Right cardiac atrium (tissue), 5 donors: ENCODE data around the gene EDC3. TPM values are rescaled to one million over a fixed set of nuclear protein-coding genes. Genes with fewer than 3 reads are reported as not detected.
"Not testable (repeated sequence)": the region's sequence is repeated elsewhere in the genome, so short reads cannot be mapped to it uniquely, and the experiment has no call there.

Source experiments
- ATAC-seq, 2 donors: fragments of 200-7000 bp; cut with Tn5 transposase; one replicate each; pipeline versions ENCODE4 v1.8.0 to v1.9.1; 2020; ENCODE audit warnings: moderate library complexity in 2 of 2, mild to moderate bottlenecking in 1 of 2
- DNase-seq, 3 donors: peaks; one replicate each; pipeline ENCODE4 v3.0.0-alpha.2; 2020
- H3K27ac ChIP-seq: one replicate; pipeline ENCODE4 v1.5.1; 2013; ENCODE audit warnings: mild to moderate bottlenecking, low read length, control low read depth, moderate library complexity
- H3K27me3 ChIP-seq: one replicate; pipeline ENCODE4 v1.6.1; 2013; ENCODE audit not compliant: control insufficient read depth, insufficient read depth
- H3K4me1 ChIP-seq: one replicate; pipeline ENCODE4 v1.6.1; 2013; ENCODE audit warnings: low read length; ENCODE audit not compliant: control insufficient read depth, insufficient read depth
- H3K4me3 ChIP-seq: one replicate; pipeline ENCODE4 v1.5.1; 2013; ENCODE audit warnings: low read length, control low read depth
- H3K9me3 ChIP-seq: one replicate; pipeline ENCODE4 v1.6.1; 2013; ENCODE audit warnings: low read length; ENCODE audit not compliant: control insufficient read depth
- WGBS: extraction: QIAGEN DNeasy Blood & Tissue Kit; methylation state at CpG from one replicate; pipeline ENCODE4 v1.1.7; 2013; 5-methylcytosine and 5-hydroxymethylcytosine counted together
- intact Hi-C, 4 donors: fragments of 100-400 bp; cut with DNase I; formaldehyde crosslinking; loops; one replicate each; pipeline versions ENCODE4 v1.11.0 to v1.14.0; 2022 to 2023
- polyA plus RNA-seq: library from polyadenylated mRNA; stranded (reverse); fragments of 200-250 nt; gene quantifications from one replicate; pipeline ENCODE4 v1.2.3, GENCODE V29; 2013
- total RNA-seq, 4 donors: library from RNA; stranded (reverse); fragmentation: NEBNext Ultra II Directional; extraction: Animal tissue kit (Norgen Biotek cat#: 25700); gene quantifications; one replicate each; pipeline ENCODE4 v1.2.1, GENCODE V29; 2021
- donor health status: healthy with polysubstance abuse.
- donor health status: DM: no; HTN: yes; CAD: no.
- donor health status: DM: no; HTN: no; CAD: no.
- donor health status: DM: no; HTN: yes; CAD: no; lungs with severe emphysema.
- donor health status: DM: yes; HTN: yes; CAD: no.

EDC3 gene
- total and polyA plus RNA-seq, 5 donors: 8.6 to 19.7 (median 15.4) TPM

GRCh38 chr15:74631935-74632560, 63.8 kb downstream of the EDC3 start:
- Histone ChIP-seq H3K27me3 (no peaks in the 10 kb centered on the region), H3K4me1 (no peaks in the 10 kb centered on the region), H3K4me3 (no peak overlapping the region), H3K9me3 (no peaks in the 10 kb centered on the region), H3K27ac (no peak overlapping the region)
- 66% methylated on average over 8 of the region's 8 CpGs for WGBS
- ATAC-seq (peak; percentile 32 to 49), DNase-seq (peak; percentile 66 to 88 (median 83))
- intact Hi-C loops: loop anchor here in 3 of 4 donors (5.0 to 10.0 kb wide), 5 partner anchors 135 to 323 kb away; partner anchors contain the start of gene RPP25 (in 1 of the 3)

GRCh38 chr15:74631408-74631807, 64.4 kb downstream of the EDC3 start:
- Histone ChIP-seq H3K4me1 (no peaks in the 10 kb centered on the region), H3K9me3 (no peaks in the 10 kb centered on the region), H3K27ac (no peak overlapping the region), H3K4me3 (no peak overlapping the region), H3K27me3 (no peaks in the 10 kb centered on the region)
- ATAC-seq (no peak), DNase-seq (peak in 1 of 3 donors; percentile 59)
- WGBS: 61% methylated on average over 3 of the region's 3 CpGs
- intact Hi-C loops: loop anchor here in 3 of 4 donors (5.0 to 10.0 kb wide), 5 partner anchors 136 to 323 kb away; partner anchors contain the start of gene RPP25 (in 1 of the 3)

GRCh38 chr15:74631087-74631385, 64.8 kb downstream of the EDC3 start:
- Histone ChIP-seq H3K4me1 (no peaks in the 10 kb centered on the region), H3K9me3 (no peaks in the 10 kb centered on the region), H3K27me3 (no peaks in the 10 kb centered on the region), H3K27ac (no peak overlapping the region), H3K4me3 (no peak overlapping the region)
- intact Hi-C loops: loop anchor here in 3 of 4 donors (5.0 to 10.0 kb wide), 5 partner anchors 136 to 324 kb away; partner anchors contain the start of gene RPP25 (in 1 of the 3)
- DNase-seq: peak in 1 of 3 donors; percentile 25
- no peak for ATAC-seq
- 58% methylated on average over 3 of the region's 3 CpGs for WGBS

GRCh38 chr15:74630284-74631086, 65.3 kb downstream of the EDC3 start:
- WGBS: 64% methylated on average over 6 of the region's 6 CpGs
- no peaks in the 10 kb centered on the region for H3K27me3 ChIP-seq
- DNase-seq (peak in 1 of 3 donors; percentile 62), ATAC-seq (no peak)
- intact Hi-C loops: loop anchor here in 3 of 4 donors (5.0 to 10.0 kb wide), 5 partner anchors 137 to 324 kb away; partner anchors contain the start of gene RPP25 (in 1 of the 3)
- H3K4me1 ChIP-seq: no peaks in the 10 kb centered on the region
- H3K4me3 ChIP-seq: no peak overlapping the region
- H3K9me3 ChIP-seq: no peaks in the 10 kb centered on the region
- H3K27ac ChIP-seq: no peak overlapping the region

GRCh38 chr15:74629696-74630095, 66.1 kb downstream of the EDC3 start:
- not testable (repeated sequence) for H3K27ac ChIP-seq, H3K4me1 ChIP-seq, ATAC-seq, H3K4me3 ChIP-seq, H3K9me3 ChIP-seq, H3K27me3 ChIP-seq
- 75% methylated on average over 10 of the region's 10 CpGs for WGBS
- intact Hi-C loops: loop anchor here (5.0 to 10.0 kb wide), 5 partner anchors 138 to 325 kb away; partner anchors contain the start of gene RPP25 (in 1 of the 4)
- peak in 1 of 3 donors; percentile 42 for DNase-seq

- Histone ChIP-seq H3K9me3 (no peaks in the 10 kb centered on the region), H3K4me1 (no peaks in the 10 kb centered on the region), H3K27me3 (no peaks in the 10 kb centered on the region), H3K4me3 (no peak overlapping the region), H3K27ac (no peak overlapping the region)
- ATAC-seq (no peak), DNase-seq (peak in 1 of 3 donors; percentile 33)
- intact Hi-C loops: loop anchor here in 2 of 4 donors (10.0 kb wide), 1 partner anchor 254 kb away; no protein-coding TSS in a partner anchor
- WGBS: 53% methylated on average over 5 of the region's 5 CpGs
Observed at GRCh38 chr15:74628949-74629348, 66.9 kb downstream of the EDC3 start.

GRCh38 chr15:74628199-74628598, 67.6 kb downstream of the EDC3 start:
- no peak for ATAC-seq
- intact Hi-C loops: loop anchor here in 2 of 4 donors (10.0 kb wide), 1 partner anchor 253 kb away; no protein-coding TSS in a partner anchor
- H3K27ac ChIP-seq: no peak overlapping the region

GRCh38 chr15:74627766-74628165, 68.1 kb downstream of the EDC3 start:
- 55% methylated on average over 5 of the region's 5 CpGs for WGBS
- no peaks in the 10 kb centered on the region for H3K27me3 ChIP-seq
- no peak overlapping the region for H3K4me3 ChIP-seq
- no peak overlapping the region for H3K27ac ChIP-seq
- ATAC-seq (no peak), DNase-seq (peak in 1 of 3 donors; percentile 34)
- H3K4me1 ChIP-seq: no peaks in the 10 kb centered on the region
- no peaks in the 10 kb centered on the region for H3K9me3 ChIP-seq
- intact Hi-C loops: loop anchor here in 2 of 4 donors (10.0 kb wide), 1 partner anchor 253 kb away; no protein-coding TSS in a partner anchor

More at GRCh38 chr15:74628199-74628598, 67.6 kb downstream of the EDC3 start:
- 53% methylated on average over 3 of the region's 3 CpGs for WGBS
- no peak for DNase-seq
- no peaks in the 10 kb centered on the region for H3K9me3 ChIP-seq
- H3K27me3 ChIP-seq: no peaks in the 10 kb centered on the region
- H3K4me1 ChIP-seq: no peaks in the 10 kb centered on the region
- H3K4me3 ChIP-seq: no peak overlapping the region

- H3K27ac ChIP-seq: no peak overlapping the region
- no peaks in the 10 kb centered on the region for H3K27me3 ChIP-seq
- no peaks in the 10 kb centered on the region for H3K9me3 ChIP-seq
- 86% methylated on average over 10 of the region's 10 CpGs for WGBS
- intact Hi-C loops: loop anchor here in 2 of 4 donors (10.0 kb wide), 1 partner anchor 252 kb away; no protein-coding TSS in a partner anchor
- ATAC-seq: no peak
- DNase-seq: peak in 1 of 3 donors; percentile 36
- no peaks in the 10 kb centered on the region for H3K4me1 ChIP-seq
- no peak overlapping the region for H3K4me3 ChIP-seq
Observed at GRCh38 chr15:74626752-74627692, 68.8 kb downstream of the EDC3 start.

GRCh38 chr15:74626336-74626735, 69.5 kb downstream of the EDC3 start:
- Histone ChIP-seq H3K27me3 (no peaks in the 10 kb centered on the region), H3K4me1 (no peaks in the 10 kb centered on the region), H3K9me3 (no peaks in the 10 kb centered on the region), H3K27ac (no peak overlapping the region), H3K4me3 (no peak overlapping the region)
- ATAC-seq (no peak), DNase-seq (peak in 1 of 3 donors; percentile 25)
- WGBS: 92% methylated on average over 7 of the region's 7 CpGs
- intact Hi-C loops: loop anchor here in 2 of 4 donors (10.0 kb wide), 1 partner anchor 252 kb away; no protein-coding TSS in a partner anchor
